GM18499 (cell line): ENCODE measurements around the gene PRKD2.
"Not testable (repeated sequence)": the region's sequence is repeated elsewhere in the genome, so short reads cannot be mapped to it uniquely, and the experiment has no call there.

Experiments used
- ATAC-seq: cut with Tn5 transposase; IDR thresholded peaks from one replicate; pipeline ENCODE4 v1.9.1; 2021; ENCODE audit warnings: moderate number of reproducible peaks; ENCODE audit not compliant: insufficient read depth, unreplicated experiment

PRKD2 gene

DNA sequence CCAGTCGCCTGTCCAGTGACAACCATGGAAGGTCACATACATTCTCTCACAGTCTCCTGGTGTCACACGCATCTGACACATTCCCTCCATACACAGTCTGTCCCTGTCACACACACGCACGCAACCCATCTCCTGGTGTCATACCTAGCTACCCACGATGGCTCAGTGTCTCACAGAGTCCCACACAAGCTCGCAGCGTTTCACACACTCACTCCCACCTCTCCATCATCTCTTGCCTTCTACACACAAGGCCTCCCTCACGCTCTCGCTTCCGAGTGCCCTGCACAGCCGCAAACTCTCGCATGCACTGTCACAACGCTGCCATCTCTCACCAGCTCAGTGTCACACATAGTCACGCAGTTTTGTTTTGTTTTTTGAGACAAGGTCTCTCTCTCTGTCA is 79.7 kb downstream of the PRKD2 start:
- ATAC-seq: no peak

DNA sequence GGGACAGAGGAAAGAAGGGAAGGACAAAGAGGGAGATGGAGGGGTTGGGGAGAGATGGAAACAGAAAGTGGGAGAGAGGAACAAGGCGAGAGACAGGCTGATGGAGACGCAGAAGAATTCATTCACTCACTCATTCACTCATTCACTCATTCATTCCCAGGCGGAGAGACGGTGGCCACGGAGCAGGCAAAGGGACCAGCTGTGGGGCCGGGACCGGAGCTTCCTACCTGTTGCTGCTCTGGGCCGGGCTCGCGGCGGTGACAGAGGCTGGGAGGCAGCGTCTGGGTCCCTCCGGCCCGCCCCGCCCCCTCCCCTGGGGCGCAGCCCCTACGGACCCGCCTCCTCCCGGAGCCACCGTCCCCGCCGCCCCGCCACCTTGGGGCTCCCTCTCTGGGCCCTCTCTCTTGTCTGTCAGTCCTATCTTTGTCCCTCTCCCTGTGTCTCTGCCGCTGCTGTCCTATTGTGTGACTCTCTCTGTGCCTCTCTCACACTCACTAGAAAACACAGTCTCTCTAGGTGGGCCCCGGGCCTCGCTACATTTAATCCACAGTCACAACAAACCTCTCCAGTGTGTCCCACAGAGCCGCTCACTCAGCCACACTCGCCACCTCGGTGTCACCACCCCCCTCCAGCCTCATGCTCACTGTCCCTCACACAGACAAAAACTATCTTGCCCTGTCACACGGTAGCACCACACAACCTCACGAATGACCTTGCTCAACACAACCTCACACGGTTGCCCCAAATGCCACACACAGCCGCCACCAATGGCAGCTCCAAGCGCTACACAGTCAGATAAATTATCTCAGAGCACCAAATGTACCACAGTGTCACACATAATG is 80.8 kb downstream of the PRKD2 start, which contains the start of gene GNG8:
Gene GNG8, minus strand, starts transcription at position 283 of the 842 bp plus-strand sequence. CDS start 1,520 bp downstream, outside the sequence.
- ATAC-seq: no peak

DNA sequence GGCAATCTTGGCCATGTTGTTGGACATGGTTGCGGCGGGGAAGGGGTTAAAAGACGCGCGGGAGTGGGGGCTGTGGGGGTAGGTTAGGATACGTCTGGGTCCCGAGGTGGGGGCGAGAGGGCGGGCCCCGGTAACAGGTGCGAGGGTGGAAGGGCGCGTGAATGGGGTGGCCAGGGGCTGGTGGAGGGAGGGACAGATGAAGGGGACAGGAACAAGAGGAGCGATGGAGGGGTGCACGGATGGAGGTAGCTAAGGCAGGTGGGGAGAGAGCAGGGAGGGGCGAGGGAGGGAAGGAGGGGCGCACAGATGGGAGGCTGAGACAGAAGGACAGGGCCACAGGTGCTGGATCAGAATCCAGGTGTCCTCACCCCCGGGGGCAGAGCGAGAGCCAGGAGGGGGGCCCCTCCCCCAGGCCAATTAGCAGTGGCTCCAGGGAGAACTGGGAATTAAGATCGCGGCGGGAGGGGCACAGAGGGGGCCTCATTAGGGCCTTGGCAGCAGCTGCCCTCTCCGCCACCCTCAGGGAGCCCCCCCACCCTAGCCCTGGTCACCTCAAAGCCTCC is 82.2 kb downstream of the PRKD2 start:
- ATAC-seq: no peak

DNA sequence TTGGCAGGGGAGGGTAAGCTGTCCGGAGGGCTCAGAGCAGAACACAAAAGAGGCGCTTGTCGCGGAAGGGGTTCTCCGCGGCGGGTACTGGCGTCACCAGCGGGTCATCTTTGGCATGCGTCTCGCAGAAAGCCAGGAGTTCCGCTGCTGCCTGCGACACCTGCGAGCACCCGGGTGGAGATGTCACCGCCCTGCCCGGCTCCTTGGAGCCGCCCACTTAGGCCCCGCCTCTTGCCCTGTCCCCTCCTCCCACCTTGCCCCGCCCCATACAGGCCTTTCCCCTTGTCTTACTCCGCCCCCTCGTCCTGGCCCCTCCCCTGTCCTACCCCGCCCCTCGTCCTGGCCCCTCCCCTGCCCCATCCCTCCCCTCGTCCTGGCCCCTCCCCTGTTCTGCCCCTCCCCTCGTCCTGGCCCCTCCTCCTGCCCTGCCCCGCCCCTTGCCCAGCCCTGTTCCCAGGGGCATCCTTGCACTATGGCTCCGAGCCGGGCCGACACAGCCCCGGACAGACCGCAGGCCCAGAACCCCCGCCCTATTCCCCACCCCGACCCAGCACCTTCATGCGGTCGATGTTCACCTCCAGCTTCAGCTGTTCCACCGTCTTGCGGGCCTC is 82.8 kb downstream of the PRKD2 start:
- no peak for ATAC-seq

DNA sequence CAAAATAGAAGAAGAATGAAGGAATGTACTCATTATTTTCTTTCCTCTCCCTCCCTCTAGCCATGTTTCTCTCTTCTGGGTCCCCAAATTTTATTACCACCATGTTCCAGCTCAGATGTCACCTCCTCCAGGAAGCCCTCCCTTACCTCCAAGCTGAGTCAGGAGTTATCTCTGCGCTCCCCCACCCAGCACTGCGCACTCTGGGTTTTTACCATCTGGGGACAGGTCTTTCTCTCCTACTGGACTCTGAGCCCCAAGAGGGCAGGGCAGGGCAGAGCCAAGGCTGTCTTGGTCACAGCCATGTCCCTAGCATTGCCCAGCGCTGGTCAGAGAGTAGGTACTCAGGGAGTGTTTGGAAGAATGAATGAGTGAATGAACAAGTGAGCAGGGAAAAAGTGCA is 83.8 kb downstream of the PRKD2 start:
- ATAC-seq: no peak

DNA sequence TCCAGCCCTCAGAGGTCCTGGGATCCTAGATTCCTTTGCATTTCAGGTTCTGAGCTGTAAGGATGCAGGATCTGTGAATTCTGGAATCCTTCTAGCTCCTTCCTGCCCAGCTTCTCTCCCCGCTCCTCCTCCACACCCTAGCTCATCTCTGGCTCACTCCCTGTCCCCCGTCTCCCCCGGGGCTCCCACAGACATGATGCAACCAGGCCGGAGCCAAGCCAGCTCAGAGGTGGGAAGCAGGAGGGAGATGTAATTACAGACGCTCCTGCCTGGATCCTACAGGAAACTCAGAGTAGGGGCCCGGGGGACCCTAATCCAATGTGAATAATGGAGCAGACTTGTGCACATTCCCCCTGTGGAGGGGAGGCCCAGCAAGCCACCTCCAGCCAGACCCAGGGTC is 85.4 kb downstream of the PRKD2 start:
- ATAC-seq: no peak

DNA sequence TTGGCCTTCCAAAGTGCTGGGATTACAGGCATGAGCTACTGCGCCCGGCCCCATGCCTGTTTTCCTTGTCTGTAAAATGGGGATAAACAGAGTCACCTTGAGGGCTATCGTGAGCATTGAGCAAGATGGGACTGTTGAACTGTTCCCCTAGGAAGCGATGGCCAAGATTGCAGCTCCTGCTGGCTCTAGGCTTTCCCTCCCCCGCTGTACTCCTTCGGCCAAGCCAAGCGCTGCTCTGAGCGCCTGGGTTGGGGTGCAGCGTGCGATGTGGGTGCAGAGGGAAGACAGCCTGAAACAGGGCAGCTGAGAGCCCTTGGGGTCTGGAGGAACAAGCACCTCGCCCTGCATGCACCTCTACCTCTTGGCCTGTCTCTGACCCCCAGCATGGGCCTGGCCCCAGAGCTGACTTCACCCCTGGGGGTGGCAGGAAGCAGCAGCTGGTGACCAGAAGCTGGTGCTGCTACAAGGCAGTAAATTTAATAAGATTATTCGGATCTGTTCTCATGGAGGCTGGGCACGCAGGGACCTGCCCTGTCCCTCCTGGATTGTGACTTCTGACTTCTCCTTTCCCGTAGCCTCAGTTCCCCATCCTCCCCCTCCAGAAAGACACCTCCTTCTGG is 86.2 kb downstream of the PRKD2 start:
- no peak for ATAC-seq

DNA sequence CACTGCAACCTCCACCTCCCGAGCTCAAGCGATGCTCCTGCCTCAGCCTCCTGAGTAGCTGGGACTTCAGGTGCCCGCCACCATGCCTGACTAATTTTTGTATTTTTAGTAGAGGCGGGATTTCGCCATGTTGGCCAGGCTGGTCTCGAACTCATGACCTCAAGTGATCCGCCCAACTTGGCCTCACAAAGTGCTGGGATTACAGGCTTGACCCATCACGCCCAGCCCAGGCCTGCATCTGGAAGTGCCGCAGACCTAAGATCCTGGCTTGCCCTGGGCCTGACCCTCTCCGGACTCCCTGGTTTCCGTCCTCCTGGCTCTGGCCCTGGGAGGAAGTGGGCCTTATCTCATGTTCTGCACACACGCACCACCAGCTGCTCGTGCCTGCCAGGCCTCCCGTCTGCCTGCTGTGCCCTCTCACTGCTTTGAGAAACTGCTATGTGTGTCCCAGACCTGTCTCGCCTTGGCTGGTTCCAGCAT is 87.3 kb downstream of the PRKD2 start:
- ATAC-seq: no peak

DNA sequence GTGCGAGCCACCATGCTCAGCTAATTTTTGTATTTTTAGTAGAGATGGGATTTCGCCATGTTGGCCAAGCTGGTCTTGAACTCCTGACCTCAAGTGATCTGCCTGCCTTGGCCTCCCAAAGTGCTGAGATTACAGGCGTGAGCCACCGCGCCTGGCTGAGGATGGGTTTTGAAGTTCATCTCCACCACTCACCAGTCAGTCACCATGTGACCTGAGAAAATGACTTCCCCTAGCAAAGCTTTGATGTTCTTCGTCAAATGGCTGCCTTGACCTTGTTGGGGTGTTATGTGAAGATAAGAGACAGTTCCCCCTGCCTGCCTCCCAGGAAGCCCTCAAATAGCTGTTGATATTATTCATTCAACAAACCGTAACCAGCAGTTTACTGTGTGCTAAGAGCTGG is 87.9 kb downstream of the PRKD2 start:
- not testable (repeated sequence) for ATAC-seq

DNA sequence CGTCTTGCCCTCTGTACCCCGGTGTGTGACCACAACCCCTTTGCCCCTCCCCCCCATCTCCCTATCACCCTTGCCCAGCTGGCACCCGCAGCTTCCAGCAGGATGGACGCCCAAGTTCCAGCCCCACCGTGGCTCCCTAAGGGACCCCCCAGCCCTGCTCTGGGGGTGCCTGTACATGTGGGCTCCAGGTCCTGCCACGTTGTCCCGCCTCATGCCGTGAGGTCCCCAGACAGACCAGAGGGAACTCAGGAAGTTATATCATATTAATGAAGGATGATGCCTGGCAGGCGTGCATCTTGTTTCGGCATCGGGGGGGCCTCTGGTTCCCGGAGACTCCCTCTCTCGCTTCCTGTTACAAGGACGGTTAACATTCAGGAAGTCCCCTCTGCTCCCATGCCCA is 90.5 kb downstream of the PRKD2 start:
- no peak for ATAC-seq

DNA sequence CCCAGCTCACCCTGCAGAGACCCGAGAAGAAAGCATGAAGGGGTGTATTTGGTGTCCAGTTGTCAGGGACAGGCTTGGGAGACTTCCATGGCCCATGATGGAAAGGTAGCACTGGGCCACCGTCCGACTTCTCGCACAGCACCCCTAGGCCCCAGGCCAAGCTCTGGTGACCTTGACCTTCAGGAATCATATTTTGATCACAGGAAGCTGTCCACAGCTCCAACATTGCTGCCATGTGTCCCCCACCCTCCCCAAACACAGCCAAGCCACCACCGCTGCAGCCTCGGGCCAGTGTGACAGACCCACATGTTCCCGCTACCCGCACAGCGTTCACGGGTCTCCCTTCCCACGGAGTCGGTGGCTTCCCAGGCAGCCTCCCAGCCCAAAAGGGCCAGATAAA is 91.2 kb downstream of the PRKD2 start:
- no peak for ATAC-seq

DNA sequence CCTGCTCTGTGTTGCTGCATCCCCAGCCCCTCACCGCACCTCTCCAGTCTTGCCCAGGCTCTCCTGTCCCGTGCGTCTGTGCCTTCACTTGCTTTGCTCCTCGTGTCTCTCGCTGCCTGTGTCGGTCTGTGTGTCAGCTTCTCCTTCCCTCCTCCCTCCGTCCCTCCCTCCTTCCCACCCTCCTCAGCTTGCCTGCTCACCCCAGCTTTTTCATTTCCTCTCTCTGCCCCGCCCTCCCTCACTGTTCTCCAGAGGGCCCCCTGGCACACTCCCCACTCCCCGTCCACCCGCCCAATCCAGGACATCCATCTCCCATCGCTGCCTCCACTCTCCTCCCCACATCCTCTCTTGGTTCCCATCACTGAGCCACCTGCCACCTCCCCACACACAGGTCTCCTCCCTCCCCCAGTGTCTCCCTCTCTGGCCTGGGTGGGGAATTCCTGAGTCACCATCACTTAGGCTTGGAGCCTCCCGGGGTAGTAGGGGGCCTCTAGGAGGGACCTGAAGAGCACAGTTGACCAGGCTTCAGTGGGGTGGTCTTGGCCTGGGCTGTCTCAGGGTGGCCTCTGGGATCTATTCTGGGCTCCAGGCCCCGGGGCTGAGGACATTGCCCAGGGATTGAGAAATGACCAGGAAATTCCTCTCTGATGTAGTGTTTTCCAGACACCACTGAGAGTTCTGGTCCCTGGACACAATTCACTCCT is 91.8 kb downstream of the PRKD2 start, which contains the start of gene PTGIR:
Gene PTGIR, minus strand, starts transcription at position 132 of the 704 bp plus-strand sequence. CDS start 864 bp downstream, outside the sequence.
- no peak for ATAC-seq
